GM12892 (cell line): ENCODE measurements around the gene MGAT4A.

ENCODE experiments used
- POLR2A ChIP-seq: IDR thresholded peaks from 2 replicates; pipeline ENCODE4 v1.6.1; 2011; ENCODE audit warnings: low read depth, low read length, control low read depth
- POLR2AphosphoS5 ChIP-seq: IDR thresholded peaks from 2 replicates; pipeline ENCODE4 v1.6.1; 2011; ENCODE audit warnings: low read depth, low read length, control low read depth
- TAF1 ChIP-seq: IDR thresholded peaks from 2 replicates; pipeline ENCODE4 v1.6.1; 2011; ENCODE audit warnings: low read depth, mild to moderate bottlenecking, control low read depth, low read length, borderline replicate concordance

- no peak for TF ChIP-seq POLR2A
- TF ChIP-seq POLR2AphosphoS5 = no peak
- no peak for TF ChIP-seq TAF1
Observed at GRCh38 chr2:98696200-98696599, 34.7 kb downstream of the MGAT4A start.
